HG03108 (cell line): ENCODE measurements around the gene LETM1.

ENCODE experiments used
- ATAC-seq: cut with Tn5 transposase; IDR thresholded peaks from one replicate; pipeline ENCODE4 v1.9.1; 2021; ENCODE audit warnings: moderate library complexity; ENCODE audit not compliant: unreplicated experiment

Gene LETM1

DNA sequence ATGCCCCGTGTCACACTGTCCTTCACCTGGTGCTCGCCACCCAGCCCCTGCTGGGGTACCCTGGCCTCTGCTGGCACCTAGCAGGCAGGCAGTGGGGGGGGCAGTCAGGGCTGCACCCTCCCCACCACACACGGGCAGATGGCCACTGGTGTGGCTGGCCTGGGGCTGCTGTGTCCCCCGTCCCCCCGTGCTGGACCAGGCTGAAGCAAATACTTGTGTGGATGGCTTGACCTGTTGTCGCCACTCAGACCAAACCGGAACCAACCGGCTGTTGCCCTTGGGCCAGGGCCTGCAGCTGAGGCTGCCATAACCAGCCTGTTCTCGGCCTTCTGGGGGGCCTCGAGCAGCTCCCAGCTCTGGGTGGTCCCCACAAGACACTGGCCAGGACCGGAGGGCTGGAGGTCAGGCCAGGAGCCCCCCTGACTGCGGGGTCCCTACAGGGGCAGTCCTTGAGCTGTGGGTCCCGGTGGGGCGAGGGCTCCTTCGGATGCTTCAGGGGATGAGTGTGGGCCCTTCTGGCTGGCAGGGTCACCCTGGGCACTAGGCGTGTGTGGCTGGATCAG, 58.6 kb downstream of the LETM1 start:
- no peak for ATAC-seq

DNA sequence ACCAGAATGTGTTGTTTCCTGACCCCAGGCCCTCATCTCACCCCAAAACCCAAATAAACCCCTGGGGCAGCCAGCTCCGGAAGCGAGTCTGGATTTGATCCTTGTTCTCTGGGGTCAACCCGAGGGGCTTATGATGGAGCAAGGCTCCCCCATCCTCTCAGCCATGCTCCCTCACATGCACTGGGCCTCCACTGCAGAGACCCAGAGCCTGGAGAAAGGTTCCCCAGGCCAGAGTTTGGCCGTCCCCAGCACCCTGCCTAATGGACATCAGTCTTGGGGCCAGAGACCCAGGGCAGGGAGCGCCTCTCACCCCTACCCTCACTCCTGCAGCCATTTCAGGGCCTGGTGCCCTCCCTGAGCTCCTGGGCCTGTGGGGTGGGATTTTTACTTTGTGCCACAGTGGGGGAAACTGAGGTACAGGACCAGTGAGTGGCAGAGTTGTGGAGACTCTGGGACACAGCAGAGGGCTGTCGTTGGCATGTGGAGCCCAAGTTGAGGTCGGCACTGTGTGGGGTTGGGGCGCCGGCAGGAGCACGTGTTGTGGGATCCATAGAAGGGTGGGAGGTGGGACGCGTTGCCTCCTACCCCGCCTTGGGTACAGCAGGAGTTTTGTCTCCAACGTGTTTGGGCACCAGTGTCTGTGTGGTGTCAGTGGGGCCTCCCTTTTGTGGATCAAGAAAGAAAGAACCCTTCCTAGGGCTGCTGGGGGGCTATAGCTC, 59.3 kb downstream of the LETM1 start:
- no peak for ATAC-seq

DNA sequence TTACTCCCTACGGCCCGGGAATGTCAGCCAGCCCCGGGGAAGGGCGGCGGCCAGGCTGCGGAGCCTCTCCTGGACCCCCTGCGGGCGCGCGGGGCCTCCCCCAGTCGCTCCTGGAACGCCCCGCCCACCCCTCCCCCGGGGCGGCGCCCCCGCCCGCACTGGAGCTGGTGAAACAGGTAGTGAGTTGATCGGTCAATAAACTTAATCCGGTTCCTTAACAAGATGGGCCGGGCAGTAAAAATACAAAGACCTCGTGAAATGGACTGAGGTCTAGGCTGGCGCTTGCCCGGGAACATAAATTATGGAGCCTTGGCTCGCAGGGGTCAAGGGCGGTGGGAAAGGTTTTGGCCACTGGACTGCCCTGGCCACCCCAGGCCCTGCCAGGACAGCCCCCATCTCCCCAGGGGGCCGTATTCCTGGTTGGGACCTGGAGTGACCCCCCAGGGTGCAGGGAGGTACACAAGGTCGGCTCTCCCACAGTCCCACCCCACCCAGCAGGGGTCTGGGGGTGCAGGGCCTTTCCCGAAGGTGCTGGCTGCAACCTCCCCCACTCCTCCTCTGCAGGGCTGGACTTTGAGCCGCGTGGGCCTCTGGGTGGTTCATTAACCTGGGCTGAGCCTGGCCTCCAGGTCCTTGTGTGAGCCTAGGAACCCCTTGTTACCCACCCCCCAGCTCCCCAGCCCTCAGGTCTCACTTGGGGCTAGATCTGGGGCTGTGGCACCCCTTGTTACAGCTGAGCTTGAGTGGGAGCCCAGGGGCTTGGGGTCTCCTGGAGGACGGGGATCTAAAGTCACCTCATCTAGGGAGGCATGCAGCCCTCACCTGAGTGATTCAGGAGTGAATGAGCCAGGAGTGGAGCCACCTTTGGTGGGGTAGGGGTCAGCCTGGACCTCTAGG, 60.4 kb downstream of the LETM1 start:
- ATAC-seq = no peak

DNA sequence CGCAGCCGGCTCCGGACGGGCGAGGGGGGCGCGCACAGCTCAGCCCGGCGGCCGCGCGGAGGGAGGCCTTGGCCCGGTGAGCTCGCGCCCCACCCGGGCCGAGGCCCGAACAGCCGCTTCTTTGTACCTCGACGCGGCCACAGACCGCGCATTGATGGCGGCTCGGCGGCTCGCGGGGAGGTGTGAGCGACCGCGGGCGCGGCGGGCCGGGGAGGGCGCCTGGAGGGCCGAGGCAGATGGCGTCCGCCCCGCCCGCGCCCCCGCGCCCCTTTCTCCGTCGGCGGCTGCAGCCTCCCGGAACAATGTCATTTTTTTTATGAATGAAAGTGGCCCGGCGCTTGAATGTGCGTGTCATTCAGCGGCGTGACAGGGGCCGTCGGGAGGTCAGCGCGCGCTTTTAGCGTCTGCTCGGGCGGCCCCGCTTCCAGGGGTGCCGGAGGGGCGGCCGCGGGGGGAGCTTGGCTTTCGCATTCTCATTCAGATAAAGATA, 61.1 kb downstream of the LETM1 start:
- no peak for ATAC-seq

DNA sequence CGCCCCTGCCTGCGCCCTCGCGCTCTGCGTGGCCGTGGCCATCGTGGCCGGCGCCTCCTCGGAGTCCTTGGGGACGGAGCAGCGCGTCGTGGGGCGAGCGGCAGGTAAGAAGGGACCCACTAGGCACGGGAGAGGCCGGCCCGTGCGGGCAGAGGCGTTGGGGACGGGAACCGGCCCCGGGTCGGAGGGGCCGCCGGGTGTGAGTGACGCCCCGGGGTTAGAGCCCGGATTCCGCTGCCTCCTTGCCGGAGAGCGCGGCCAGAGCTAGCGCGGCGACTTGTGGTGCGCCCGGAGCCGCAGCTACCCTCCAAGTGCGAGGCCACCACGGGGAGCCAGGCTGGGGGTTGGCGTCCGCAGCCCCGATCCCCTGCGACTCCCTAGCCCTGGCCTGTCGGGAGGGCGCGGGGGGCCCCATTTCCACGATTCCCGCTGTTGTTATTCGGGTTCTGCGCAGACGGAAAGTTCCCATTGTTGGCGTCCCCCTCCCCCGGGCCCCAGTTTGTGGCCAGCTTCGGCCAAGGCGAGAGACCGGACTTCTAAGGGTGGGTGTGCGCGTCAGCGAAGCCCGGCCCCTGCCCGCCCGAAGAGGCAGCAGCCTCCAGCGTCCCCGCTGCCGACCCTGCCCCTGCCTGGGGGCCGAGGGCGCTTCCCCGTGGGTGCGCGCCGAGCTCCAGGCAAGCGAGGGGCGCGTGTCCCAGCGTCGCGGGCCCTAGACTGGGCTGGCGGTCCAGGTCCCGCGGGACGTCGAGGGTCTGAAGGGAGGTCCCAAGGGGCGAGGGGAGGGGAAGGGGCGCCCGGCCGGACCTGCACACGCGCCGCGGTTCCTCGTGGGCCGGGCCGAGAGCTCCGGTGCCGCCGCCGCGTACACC, 61.8 kb downstream of the LETM1 start:
- no peak for ATAC-seq

DNA sequence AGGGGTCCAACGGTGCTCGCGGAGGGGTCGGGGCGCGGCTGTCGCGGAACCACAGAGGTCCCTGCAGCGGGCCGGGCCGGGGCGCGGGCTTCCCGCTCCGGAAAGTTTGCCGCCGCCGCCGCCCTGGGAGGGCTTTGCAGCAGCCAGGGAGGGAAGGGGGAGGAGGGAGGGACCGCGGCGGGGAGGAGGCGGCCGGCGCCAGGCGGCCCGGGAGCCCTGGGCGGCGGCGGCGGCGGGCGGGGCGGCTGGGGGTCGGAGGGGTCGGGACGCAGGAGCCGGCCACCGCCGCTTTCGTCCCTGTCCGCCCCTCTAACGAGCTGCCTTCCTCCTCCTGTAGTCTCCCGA, 62.5 kb downstream of the LETM1 start:
- ATAC-seq = no peak

DNA sequence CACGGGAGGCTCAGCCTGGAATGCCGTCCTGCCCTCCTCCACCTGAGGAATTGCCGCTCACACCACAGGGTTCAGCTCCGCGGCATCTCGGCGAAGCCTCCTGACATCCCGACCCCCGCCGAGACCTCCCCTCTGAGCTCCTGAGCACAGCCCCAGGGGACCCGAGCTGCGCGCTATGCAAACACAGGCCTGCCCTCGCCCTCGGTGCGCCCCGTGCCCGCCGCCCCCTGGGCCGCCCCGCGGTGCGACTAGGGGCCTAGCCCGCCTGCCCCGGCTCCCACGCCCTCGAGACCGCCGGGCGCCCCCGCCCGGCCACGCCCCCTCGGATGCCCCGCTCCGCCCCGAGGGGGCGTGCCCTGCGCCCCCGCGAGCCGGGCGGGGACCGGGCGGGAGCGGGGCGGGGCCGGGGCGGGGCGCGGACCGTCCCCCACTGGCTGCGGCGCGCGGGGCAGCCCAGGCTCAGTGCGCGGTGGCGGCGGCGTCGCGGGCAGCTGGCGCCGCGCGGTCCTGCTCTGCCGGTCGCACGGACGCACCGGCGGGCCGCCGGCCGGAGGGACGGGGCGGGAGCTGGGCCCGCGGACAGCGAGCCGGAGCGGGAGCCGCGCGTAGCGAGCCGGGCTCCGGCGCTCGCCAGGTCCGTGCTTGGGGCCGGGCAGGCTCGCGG, 63.0 kb downstream of the LETM1 start, which contains the start of gene FGFR3:
TSS of gene FGFR3 (plus strand) at position 462 of the 664 bp plus-strand sequence. CDS start 642 bp downstream, outside the sequence.
- no peak for ATAC-seq

DNA sequence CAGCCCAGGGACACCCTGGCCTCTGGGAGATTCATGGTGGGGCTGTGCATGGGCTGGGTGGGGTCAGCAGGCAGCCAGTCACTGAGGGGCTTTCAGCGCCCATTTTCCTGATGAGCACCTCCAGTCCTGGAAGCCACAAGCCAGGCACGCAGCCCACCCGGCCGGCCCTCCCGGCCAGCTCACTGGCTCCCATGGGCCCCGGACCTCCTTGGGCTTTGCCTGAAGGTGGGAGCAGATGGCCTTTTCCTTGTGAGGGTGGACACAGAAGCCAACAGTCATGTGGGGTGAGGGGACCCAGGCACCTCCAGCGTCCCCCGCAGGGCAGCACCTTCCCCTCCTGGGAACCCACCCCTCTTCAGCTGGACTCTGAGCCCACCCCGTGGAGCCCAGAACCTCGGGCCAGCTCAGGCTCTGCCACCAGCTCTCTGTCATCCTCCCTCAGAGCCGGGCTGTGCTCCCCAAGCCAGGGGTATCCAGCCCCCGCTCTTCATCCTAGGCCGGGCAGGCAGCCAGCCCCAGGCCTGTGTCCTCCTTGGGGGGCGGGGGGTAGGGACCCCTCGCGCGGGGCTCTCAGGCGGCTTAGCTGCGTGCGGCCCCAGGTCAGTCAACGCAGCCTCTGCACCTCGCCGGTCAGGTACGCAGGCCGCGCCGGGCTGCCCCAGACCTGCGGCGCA, 63.7 kb downstream of the LETM1 start:
- no peak for ATAC-seq

DNA sequence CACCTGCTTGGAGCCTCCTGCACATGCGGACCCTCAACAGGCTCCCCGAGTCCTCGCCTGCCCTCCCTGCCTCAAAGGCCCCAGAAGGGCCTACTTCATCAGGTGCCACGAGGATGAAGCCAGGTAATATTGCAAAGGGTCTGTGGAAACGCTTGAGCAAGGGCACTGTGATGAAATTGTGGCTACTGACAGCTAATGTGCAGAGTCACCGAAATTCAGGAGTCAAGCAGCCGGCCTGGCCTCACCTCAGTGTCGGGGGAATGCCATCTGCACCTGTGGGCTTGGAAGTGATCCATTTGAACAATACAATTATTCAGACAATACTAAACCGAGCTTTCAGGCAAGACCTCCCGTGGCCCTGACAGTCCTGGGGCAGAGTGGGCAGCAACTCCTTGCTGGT, 66.0 kb downstream of the LETM1 start:
- no peak for ATAC-seq

DNA sequence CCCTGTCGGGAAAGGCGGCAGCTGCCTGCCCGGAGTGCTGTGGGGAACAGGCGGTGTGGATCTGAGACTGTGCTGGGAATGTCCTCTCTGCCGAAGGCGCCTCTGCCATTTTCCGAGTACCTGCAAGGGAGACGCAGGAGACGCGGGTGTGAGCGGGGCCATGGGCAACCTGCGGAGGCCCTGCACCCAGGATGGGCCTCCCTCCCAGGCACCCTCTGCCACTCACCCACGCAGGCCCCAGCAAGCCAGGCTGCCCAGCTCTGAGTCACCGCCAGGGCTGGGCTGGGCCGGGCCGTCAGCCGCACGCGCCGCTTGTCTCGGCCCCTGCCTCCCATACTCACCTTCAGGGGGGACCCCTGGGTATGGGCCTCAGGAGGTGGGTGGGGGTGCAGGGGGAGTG, 66.4 kb downstream of the LETM1 start:
- no peak for ATAC-seq

DNA sequence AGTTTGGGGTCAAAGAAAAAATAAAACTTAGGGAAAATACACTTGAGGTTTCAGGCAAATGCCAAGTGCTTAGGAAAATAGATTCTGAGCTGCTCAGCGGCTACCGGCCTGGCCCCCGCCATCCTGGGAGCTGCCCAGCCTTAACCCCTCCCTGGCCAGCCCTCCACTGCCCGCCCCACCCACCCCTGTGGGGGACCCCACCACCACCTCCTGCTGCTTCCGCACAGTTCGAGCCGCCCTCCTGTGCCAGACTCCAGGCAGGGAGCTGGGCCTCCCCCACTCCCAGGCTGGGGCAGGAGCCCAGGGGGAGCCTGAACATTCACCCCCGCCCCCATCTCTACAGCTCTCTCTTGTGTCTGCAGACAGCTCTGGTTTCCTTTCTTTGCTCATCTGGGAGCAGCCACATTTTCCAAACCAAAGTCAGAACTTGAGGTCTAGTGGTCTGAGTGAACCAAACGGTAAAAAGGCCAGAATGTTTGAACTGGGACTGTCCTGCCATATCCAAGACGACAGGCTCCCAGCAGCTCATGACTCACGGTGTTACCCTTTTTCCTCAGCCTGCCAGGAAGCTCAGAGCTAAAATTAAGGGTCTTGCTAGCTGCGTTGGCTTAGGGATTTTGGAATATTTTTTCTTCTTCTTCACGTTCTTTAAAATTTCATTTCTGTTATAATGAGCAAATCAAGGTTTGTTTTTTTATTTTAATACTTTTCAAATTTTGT, 67.5 kb downstream of the LETM1 start:
- ATAC-seq = no peak

DNA sequence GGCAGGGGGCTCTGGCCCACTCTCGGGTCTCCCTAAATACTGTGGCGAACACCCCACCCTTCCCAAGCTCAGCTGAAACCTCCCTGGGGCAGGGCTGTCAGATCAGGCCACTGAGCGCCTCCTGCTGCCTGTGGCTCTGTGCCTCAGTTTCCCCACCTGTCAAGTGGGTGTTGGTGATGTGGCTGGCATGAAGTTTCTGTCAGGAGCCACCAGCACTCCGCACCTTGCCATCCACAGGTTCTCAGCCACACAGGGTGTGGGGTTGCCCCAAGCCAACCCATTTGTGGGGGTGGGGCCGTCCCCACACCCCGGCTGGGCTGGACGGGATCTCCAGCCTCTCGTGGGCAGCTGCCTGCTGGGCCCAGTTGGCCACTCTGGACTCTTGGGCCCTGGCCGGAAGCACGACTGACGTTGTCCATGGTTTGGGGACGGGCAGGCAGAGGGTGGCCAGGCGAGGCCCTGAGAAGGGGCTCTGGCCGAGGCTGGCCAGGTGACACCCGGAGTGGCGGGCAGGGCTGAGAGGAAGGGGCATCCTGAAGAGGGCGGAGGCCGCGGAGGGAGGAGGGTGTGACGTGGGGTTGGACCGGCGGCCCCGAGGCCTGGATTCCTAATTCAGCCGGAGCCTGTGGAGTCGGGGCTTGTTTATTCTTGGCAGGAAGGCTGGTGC, 68.4 kb downstream of the LETM1 start:
- ATAC-seq = no peak

DNA sequence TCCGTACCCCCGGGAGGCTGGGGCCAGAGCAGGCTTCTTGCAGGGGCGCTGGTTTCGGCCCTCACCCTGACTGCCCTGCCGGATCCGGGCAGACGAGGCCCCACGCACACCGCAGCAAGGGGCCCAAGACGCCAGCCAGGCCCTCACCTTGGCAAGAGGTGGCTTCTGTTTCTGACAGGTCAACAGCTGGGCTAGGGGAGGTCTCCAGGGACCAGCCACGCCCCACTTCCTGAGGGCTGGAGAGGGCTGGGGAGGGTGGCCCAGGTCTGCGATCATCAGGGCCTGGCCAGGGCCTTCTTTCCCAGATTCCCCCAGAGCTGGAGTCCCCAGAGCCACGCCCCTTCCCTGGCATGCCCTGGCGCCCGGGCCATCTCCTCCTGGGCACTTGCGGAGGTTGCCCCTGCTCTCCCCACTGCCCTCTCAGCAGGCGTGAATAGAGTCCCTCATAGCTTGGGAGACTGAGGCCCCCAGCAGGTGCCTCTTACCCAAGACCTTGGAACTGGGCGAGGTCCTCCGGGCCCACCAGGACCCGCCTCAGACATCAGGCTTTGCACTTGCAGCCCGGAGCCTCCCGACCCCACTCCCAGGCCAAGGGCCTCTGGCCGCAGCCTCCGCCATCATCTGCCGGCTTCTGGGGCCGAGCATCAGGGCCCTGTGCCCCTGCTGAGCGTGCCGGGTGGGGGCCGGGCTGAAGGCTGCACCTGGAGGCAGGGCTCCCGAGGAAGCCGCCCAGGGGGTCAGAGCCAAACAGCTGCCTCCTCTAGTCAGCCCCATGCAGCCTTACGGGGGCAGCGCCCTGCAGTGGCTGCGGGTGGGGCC, 69.2 kb downstream of the LETM1 start:
- no peak for ATAC-seq

DNA sequence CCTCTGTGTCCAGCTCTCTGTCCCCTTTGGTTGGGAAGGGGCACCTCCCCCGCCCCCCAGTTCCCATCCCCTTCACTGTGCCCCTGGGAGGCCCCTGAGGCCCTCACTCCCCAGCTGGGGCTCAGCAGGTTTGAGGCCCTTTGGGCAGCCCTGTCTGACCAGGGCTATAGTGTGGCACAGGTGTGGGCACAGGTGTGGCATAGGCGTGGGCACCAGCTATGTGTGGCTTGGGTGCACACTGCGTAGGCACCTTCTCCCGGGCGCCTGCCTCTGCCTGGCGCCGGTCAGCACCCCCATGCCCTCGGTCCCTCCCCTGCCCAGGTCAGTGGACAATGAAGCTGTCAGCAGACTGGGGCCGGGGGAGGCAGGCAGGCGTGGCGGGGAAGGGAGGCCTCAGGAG, 70.4 kb downstream of the LETM1 start:
- ATAC-seq = no peak

DNA sequence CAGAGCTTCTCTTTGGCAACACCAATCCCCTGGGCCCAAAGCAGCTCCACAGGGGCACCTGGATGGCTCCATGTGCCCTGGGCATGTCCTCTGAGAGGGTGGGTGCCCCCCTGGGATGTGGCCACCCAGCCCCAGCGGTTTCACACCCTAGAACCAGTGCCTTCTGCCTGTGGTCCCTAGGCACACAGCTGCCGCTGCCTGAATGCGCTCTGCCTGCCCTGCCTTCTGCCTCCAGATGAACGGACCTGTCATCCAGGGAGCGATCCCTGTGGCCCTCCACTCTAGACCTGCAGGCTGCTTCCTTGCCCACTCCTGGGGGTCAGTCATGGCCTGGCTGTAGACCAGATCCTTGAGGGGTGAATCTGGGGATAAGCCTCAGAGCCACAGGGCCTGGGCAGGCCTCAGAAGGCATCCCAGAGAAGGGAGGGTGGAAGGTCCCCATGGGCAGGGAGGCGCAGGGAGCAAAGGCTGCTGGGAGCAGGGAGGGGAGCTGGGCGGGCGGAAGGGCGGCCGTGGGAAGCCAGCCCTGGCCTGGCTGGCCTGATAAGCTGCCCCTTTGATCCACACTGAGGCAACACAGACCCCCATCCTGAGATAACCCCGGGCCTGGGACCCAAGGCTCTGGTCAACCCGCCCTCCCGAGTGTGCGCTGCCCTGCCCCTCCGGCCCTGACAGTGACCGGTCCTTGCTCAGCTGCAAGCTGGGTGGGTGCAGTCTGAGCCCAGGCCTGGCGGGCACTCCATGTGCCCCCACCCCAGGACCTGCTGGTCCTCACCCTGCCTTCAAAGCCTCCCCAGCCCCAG, 71.0 kb downstream of the LETM1 start:
- no peak for ATAC-seq

DNA sequence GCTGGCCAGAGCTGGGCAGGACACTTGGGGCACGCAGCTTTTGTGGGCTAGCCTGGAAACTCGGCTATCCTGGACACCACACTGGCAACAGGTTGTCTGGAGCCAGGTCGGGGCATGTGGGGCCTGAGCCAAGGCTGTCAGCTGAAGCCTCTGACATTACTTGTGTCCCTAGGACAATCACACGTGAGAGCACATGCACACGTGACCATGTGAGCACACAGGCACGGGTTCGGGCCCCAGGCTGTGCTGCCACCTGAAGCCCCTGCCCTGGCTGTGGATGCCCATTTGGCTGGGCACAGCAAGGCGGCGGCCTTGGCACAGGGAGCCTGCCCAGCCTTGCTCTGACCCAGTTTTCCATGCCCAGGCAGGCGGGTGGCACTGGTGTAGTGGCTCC, 71.6 kb downstream of the LETM1 start:
- ATAC-seq = no peak

DNA sequence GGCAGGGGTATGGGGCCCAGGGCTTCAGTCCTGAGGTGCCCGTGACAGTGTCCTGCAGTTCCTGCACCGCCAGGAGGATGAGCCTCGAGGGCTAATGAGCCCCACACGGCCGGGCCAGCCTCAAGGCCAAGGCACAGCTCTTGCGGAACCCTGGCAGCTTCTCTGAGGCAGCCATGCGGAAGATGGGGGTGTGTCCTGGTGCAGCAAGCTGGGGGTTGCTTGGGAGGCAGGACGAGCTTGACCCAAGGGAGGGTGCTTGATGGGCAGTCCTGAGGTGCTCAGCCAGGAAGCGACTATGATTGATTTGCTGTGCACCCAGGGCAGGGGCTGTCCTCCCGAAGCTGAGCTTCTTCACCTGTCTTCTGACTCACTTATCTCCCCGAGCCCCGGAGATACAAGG, 72.0 kb downstream of the LETM1 start:
- ATAC-seq = no peak
